Transverse colon (tissue), 4 donors: ENCODE results near the gene OR1J2.

Source experiments
- CTCF ChIP-seq, 5 experiments: fragments of 200-600 bp in 3 of 5; fragments of 450-650 bp in 2 of 5; sonication (generic) in 3 of 5; IDR thresholded peaks; 1 replicate in 2 of 5; 2 replicates in 3 of 5; pipeline ENCODE4 v1.5.1; 2016 to 2017; ENCODE audit warnings: antibody characterized with exemption in 5 of 5, inconsistent platforms in 3 of 5, mild to moderate bottlenecking in 2 of 5, moderate library complexity in 1 of 5
- EP300 ChIP-seq: sonication (generic); formaldehyde crosslinking; IDR thresholded peaks from one replicate; pipeline ENCODE4 v1.6.1; 2017; ENCODE audit warnings: antibody characterized with exemption, low read depth
- POLR2A ChIP-seq: fragments of 450-650 bp; IDR thresholded peaks from one replicate; pipeline ENCODE4 v1.6.1; 2016; ENCODE audit warnings: antibody characterized with exemption, mild to moderate bottlenecking, moderate library complexity
- POLR2AphosphoS5 ChIP-seq, 3 donors: sonication (generic); formaldehyde crosslinking; IDR thresholded peaks; one replicate each; pipeline ENCODE4 v1.6.1; 2016; ENCODE audit warnings: antibody characterized with exemption in 3 of 3

- TF ChIP-seq CTCF (IDR thresholded peaks at IDR 0.05) (no peak), POLR2A (no peak), POLR2AphosphoS5 (IDR thresholded peaks at IDR 0.05) (no peak), EP300 (no peak)
Measured at GRCh38 chr9:122506964-122507363, 3.6 kb upstream of the OR1J2 start.
